OCI-M1 (cell line): ENCODE data around the gene CASP8.
A peak's percentile ranks its signal among the peaks of the same experiment; 100 is the strongest.
"Not testable (repeated sequence)": the region's sequence is repeated elsewhere in the genome, so short reads cannot be mapped to it uniquely, and the experiment has no call there.

Experiments used
- DNase-seq: peaks from one replicate; lab custom pipeline; 2025; lab: John Stamatoyannopoulos, UW

CASP8 gene

DNA sequence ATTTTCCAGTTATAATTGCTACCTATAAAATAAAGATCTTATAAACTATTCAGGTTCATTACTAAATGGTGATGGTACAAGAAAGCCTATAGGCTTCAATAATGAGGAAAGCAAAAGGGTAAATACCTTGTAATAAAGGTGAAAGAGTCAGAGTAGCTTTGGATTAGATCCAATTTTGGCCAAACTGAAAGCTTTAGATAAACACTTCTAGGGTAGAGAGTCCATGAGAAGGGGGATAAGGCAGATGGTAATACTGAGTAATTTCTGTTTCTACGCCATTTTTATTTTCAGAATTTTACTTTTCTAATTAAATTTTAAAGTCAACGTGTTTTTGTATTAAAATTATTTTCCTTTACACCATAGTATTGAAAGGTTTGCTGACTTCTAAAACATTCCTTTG lies 9.4 kb downstream of the CASP8 start:
- no peak for DNase-seq

DNA sequence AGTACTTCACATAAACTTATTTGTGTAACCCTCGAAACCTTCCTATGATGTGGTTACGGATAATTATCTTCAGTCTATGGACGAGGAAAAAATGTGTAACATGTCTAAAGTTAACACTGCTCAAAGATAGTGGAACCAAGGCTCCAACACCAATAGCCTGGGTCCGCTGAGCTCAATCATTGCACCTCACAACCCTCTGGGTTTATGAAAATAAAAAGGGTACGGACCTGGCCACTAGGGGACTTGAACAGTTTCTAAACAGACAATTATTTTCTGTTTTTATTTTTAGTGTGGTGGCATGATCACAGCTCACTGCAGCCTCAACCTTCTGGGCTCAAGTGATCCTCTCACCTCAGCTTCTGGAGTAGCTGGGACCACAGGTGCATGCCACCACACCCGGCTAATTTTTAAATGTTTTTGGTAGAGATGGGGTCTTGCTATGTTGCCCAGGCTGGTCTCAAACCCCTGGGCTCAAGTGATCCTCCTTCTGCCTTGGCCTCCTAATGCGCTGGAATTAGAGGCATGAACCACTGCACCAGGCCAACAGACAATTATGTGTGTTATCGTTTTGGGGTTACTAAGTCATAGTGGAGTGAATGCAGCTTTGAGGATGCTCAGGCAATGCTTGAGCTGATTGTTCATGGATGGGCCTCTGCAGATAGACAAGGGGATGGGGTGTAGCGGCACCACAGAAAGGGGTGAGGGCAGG lies 10.1 kb downstream of the CASP8 start:
- DNase-seq: no peak

DNA sequence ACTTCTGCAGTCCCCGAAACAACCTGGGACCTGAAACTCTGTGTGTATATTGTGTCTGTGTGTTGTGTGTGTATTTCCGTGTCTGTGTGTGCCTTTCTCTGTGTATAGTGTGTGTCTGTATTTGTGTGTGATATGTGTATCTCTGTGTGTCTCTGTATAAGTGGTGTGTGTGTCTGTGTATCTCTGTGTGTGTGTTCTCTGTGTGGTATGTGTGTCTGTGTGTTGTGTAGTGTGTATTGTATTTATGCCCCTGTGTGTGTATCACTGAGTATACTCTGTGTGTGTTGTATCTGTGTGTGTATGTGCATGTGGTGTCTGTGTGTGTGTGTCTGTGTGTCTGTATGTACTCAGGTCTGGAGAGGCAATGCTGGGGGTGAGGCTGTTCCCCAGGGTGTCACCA lies 11.6 kb downstream of the CASP8 start:
- no peak for DNase-seq

DNA sequence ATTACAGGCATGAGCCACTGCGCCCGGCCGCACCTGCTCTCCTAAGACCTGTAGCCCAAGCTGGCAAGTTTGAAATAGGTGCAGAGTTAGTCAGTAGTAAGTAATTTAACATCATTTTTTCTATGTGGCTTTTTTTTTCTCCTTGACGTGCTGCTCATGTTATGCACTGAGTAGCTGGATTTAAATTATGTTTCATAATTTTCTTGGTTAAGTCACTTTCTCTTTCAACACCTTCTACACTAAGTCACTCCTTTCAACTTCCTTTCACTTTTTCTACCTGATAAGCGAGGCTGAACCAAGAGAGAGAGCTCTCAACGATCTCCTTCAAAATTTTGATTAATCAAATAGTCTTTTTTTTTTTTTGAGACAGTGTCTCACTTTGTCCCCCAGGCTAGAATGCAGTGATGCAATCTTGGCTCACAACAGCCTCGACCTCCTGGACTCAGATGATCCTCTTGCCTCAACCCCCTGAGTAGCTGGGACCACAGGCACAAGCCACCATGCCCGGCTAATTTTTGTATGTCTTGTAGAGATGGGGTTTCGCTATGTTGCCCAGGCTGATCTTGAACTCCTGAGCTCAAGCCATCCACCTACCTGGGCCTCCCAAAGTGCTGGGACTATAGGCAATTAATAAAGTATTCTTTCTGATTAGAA lies 13.1 kb downstream of the CASP8 start:
- DNase-seq: no peak

DNA sequence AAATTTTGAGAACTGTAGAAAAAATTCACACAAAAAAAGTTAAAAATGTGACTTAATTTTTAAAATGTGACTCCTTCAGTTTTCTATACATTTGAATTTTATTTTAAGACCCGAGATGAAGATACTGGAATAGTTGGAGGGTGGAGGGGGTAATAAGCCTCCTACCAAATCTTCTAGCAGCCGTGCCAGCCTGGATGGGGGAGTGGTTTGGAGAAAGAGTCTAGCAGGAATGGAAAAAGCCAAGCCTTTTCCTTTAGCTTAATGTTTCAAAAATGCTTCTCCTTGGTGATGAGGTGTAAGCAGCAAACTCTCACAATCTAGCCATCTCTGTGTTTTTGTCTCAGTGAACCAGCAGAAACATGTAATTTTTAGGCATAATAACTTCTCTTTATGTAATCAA lies 14.7 kb downstream of the CASP8 start:
- no peak for DNase-seq

DNA sequence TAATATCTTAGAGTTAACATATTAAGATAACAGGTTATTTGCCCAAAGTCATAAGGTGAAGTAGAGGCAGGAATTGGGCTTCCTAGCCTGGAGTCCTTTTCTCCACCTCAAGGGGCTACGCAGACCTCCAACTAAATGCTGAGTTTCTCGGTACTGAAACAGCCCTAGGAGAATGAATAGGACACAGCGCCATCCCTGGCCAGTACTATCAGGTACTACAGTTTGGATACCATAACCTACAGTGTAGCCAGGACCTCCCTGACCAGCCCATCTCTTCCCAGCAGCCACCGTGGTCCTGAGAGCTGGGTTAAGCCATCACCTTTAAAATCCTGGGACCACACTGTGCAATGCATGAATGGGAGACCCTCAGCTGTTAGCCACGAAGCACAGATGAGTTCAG lies 15.7 kb downstream of the CASP8 start:
- DNase-seq: no peak

DNA sequence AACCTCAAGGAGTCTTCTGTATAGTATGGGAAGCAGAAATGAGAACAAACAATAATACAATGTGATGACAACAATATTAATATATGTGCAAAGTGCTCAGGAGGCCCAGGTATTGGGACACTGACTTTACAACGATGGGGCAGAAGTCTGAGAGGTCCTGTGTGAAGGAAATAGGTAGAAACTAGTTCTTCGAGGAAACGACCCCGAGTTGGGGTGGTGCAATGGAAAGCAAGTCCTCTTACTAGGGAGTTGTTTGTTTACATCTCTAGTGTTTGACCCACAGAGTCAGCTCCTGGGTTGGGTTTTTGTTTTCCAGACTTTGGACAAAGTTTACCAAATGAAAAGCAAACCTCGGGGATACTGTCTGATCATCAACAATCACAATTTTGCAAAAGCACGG lies 16.2 kb downstream of the CASP8 start:
- no peak for DNase-seq

DNA sequence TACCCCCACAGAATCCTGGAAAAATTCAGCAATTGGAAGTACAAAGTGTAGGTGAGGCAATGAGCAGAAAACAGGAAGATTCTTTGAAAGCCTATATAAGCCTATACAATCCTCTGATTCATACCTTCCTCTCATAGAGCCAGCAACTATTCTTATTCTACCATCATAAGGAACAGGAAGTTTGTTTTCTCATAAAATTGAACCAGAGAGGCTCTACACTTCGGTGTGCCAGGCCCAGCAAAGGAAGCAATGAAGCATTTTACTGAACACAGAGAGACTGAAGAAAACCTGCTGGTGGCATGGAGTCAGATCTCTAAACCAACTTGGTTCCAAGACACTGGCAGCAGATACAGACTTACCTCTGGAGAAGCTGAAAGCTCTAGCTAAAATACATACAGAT lies 18.7 kb downstream of the CASP8 start:
- DNase-seq: no peak

DNA sequence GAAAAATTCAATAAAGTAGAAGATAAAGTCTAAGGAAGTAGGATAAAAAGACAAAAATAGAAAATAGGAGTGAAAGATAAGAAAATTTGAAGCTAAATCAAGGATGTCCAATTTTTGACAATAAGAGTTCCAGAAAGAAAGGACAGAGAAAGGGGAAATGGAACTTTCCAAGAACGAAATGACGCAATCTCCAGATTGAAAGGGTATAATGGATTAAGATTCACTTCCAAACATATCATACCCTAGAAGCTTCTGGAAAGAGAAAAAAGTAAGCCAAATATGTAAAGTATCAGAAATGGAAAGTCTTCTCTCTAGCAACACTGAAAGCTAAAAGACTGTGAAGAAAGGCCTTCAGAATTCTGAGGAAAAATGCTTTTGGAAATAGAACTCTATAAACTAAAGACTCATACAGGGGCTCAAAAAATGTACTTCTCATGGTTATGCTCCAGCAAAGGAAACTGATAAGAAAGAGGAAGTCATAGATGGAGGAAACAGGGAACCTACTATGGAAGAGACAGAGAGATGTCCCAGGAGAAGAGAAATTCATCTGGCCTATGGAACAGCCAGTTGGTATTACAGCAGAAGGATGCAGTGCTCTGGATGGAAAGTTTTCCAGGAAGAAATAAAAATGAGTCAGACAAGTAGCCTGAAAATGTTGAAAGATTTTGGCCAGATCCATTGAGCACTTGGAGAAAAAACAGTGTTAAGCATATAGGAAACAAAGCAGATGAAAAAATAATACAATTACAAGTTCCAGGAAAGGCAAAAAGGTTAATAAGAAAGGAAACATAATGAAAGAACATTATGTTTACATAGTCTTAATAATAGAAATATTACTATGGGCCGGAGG lies 20.1 kb downstream of the CASP8 start:
- DNase-seq: peak; percentile 75

DNA sequence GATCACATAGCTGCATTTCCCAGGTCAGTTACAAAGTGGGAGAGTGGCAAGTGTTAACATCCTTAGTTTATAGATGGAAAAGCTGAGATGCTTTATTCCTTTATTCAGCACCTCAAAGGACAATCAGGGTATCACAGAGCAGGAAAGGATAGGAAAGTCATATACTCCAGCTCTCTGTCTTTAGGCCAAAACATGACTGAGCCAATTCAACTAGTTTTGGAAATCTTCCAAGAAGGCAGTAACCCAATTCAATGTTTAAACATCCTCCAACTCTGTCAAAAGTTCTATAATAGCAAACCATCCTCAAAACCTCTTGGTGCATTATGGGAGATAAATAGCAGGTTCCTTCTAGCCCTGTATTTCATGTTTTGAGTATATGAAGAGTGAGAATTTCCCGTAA lies 25.2 kb downstream of the CASP8 start:
- DNase-seq: no peak

DNA sequence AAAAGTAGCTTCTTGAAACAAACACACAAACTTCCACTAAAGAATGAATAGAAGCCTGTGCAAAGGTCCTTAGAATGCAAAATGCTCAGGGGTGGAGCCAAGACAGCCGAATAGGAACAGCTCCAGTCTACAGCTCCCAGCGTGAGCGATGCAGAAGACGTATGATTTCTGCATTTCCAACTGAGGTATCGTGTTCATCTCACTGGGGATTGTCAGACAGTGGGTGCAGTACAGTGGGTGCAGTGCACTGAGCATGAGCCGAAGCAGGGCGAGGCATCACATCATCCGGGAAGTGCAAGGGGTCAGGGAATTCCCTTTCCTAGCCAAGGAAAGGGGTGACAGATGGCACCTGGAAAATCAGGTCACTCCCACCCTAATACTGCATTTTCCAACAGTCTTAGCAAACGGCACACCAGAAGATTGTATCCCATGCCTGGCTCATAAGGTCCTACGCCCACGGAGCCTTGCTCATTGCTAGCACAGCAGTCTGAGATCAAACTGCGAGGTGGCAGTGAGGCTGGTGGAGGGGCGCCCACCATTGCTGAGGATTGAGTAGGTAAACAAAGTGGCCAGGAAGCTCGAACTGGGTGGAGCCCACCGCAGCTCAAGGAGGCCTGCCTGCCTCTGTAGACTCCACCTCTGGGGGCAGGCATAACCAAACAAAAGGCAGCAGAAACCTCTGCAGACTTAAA lies 30.3 kb downstream of the CASP8 start:
- DNase-seq: not testable (repeated sequence)

DNA sequence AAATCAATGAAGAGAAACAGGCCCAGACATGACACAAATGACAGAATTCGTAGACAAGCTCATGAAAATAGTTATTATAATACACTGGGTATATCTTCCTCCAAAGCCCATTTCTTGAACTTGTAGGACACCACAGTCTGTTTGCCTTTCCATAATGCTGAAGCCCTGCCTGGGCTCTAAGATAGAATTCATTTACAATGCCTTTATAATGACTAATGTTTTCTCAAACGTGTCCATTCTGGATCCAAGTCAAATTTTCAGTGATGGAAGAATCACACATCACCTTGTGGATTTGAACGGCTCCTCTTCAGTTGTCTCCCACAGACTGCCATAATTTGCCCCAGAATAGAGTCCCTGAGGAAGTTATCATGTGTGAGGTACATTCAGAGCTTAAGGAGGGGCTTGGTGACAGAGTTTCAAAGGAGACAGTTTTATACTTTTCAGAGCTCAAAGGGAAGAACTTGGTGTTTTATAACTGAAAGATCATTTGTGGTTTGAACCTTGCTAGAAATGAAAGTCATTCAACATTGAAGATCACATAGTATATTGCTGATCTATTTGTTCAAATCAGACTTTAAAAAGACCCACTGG lies 38.2 kb downstream of the CASP8 start:
- no peak for DNase-seq

DNA sequence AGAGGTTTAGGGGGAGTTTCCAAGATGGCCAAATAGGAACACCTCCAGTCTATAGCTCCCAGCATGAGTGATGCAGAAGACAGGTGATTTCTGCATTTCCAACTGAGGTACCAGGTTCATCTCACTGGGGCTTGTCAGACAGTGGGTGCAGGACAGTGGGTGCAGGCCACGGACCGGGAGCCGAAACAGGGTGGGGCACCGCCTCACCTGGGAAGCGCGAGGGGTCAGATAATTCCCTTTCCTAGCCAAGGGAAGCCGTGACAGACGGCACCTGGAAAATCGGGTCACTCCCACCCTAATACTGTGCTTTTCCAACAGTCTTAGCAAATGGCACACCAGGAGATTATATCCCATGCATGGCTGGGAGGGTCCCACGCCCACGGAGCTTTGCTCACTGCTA lies 39.6 kb downstream of the CASP8 start:
- DNase-seq: not testable (repeated sequence)

DNA sequence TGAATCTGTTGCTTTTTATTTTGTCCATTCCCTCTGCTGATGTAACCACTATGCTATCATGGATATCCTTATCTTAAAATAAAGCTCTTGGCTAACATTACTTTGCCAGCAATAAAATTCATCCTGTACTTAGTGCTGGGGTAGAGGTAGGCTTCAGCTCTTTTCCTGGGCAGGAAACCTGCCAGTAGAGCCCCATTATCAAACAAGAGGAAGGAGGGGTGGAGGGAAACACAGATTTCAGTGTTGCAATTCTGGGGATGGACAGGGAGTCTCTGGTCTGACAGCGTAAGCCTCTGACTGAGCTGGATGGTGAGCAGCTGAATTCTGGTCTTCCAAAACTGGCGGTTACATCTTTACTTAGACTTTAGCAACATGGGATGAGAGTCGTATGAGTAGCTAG lies 47.5 kb downstream of the CASP8 start:
- DNase-seq: no peak

DNA sequence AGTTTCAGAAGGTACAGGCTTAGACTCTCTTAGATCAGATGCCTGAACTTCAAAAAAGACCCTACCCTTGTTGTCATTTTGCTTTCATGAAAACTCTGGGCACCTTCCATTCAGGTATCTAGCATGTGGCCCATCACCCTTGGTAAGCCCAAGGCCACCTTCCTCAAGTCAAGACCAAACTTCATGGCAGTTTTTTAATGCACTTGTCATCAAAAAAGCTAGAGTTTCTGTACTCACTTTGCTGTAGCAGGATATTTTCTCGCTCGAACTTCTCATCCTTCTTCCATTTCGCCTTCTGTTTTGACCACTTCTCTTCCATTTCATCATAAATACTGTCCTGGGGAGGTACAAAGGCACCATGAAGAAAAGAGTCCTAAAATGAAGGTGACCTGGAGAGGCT lies 48.6 kb downstream of the CASP8 start:
- no peak for DNase-seq

DNA sequence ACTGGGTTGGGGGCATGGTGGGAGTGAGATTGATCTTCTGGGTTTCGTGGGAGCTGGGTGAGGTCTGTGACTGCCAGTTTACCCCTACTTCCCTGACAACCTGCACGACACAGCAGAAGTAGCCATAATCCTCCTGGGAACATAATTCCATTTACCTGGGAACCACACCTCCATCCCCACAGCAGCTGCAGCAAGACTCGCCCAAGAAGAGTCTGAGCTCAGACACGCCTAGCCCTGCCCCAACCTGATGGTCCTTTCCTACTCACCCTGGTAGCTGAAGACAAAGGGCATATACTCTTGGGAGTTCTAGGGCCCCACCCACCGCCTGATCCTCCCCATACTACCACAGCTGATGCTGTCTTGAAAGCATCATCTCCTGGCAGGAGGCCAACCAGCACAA lies 53.0 kb downstream of the CASP8 start:
- no peak for DNase-seq

DNA sequence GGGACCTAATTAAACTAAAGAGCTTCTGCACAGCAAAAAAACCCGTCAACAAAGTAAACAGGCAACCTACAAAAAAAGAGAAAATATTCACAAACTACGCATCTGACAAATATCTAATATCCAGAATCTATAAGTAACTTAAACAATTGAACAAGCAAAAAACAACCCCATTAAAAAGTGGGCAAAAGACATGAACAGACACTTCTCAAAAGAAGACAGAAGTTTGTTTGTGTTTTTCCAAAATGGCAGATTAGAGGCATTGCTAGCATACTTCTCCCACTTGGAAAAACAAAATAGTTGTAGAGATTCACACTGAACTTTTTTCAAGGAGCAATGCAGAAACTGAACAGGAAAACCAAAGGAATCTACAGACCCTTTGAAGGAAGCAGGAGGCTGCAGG lies 59.2 kb downstream of the CASP8 start:
- DNase-seq: no peak

DNA sequence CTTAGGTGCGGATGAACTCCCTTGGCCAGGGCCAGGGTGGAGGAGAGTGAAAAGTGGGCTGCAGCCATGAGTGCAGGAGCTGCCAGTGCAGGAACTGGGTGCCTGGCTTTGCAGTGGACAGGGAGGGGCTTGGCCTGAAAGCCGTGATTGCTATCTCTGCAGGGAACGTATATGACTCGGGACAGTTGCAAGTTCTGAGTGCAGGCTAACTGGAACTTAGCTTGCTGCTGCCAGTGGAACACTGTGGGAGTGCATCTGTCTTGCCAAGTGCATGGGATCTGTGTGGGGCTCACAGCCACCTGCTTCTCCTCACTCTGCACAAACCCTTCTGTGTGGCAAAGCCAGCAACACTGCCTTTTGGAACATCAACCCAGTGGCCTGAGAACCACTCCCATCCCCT lies 59.9 kb downstream of the CASP8 start:
- DNase-seq: no peak

DNA sequence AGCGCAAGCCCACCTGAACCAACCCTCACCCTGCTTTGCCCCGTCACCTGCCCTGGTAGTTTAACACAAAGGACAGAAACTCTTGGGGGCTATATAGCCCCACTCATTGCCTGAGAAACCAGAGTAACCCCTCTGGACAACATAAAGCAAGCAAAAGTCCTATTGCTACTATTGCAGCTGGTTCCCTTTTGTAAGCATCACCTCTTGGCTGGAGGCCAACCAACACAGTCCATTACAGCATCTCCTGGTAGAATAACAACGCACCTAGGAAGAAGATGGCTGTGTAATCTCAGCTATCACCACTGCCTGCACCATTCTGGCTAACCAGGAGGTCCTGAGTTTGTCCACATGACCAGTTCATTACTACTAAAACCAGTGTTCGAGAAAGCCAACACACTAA lies 60.4 kb downstream of the CASP8 start:
- no peak for DNase-seq

DNA sequence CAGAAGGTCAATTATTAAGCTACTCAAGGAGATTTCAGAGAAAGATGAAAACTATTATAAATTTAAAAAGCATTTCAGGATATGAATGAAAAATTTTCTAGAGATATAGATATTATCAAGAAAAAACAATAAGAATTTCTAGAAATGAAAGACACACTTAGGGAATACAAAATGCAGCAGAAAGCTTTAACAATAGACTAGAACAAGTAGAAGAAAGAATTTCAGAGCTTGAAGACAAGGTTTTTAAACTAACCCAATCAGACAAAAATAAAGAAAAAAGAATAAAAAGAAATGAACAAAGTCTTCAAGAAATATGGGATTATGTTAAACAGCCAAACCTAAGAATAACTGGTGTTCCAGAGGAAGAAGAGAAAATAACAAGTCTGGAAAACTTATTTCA lies 62.4 kb downstream of the CASP8 start:
- DNase-seq: no peak

DNA sequence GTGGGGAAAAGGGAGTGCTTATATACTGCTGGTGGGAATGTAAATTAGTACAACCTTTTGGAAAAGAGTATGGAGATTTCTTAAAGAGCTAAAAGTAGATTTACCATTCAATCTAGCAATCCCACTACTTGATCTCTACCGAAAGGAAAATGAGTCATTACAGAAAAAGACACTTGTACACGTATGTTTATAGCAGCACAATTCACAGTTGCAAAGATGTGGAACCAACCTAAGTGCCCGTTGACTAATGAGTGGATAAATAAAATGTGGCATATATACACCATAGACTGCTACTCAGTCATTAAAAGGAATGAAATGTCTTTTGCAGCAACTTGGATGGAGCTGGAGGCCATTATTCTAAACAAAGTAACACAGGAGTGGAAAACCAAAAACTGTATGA lies 67.3 kb downstream of the CASP8 start:
- no peak for DNase-seq

DNA sequence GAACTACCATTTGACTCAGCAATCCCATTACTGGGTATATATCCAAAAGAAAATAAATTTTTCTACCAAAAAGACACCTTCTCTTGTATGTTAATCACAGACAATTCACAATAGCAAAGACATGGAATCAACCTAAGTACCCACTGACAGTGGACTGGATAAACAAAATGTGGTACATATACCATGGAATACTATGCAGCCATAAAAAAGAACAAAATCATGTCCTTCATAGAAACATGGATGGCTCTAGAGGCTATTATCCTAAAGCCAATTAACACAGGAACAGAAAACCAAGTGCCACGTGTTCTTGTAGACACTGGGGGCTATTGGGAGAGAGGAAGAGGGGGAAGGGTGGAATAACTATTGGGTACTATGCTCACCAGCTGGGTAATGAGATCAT lies 69.1 kb downstream of the CASP8 start:
- DNase-seq: no peak
